PC-9 (cell line): ENCODE data around the gene HCAR1. TPM values are rescaled to one million over a fixed set of nuclear protein-coding genes. Genes with fewer than 3 reads are reported as not detected.
"Not testable (repeated sequence)": the region's sequence is repeated elsewhere in the genome, so short reads cannot be mapped to it uniquely, and the experiment has no call there.

ENCODE experiments used
- BruUV-seq: library from RNA; stranded (reverse); fragments of 400-500 nt; replicated peaks from 2 replicates; lab custom pipeline; 2021; lab: Mats Ljungman, UMichigan
- CTCF ChIA-PET: fragments of 300-600 bp; sonication (Branson Sonifier 250); formaldehyde crosslinking; loops from one replicate; lab custom pipeline; 2022; ENCODE audit warnings: antibody characterized with exemption; lab: Charles Lee
- POLR2A ChIA-PET: fragments of 300-600 bp; sonication (Branson Sonifier 250); formaldehyde crosslinking; loops from one replicate; lab custom pipeline; 2022; ENCODE audit warnings: antibody characterized with exemption; ENCODE audit not compliant: unreplicated experiment; lab: Charles Lee
- DNase-seq, 2 experiments: peaks; one replicate each; pipeline versions ENCODE4 v3.0.0 to v3.0.0-alpha.2; 2015 to 2022; ENCODE audit warnings: mixed read lengths in 1 of 2
- H2AFZ ChIP-seq: fragments of 200-600 bp; sonication (generic); 2 replicates; pipeline ENCODE4 v1.8.1; 2017; ENCODE audit warnings: antibody characterized with exemption
- H3F3A ChIP-seq: fragments of 200-600 bp; sonication (generic); 2 replicates; pipeline ENCODE4 v1.8.1; 2017; ENCODE audit warnings: antibody characterized with exemption, mild to moderate bottlenecking, low read depth; ENCODE audit not compliant: insufficient read depth
- H3K27ac ChIP-seq: fragments of 200-600 bp; sonication (generic); 2 replicates; pipeline ENCODE4 v1.6.1; 2016; ENCODE audit warnings: mixed run types
- H3K27me3 ChIP-seq: fragments of 200-600 bp; sonication (generic); 2 replicates; pipeline ENCODE4 v1.6.1; 2016; ENCODE audit warnings: low read depth, mixed run types; ENCODE audit not compliant: insufficient read depth
- H3K36me3 ChIP-seq: fragments of 200-600 bp; sonication (generic); 2 replicates; pipeline ENCODE4 v1.6.1; 2016; ENCODE audit warnings: low read depth, mixed run types
- H3K4me1 ChIP-seq: fragments of 200-600 bp; sonication (generic); replicated peaks from 2 replicates; pipeline ENCODE4 v1.6.1; 2016; ENCODE audit warnings: mixed run types; ENCODE audit not compliant: insufficient read depth
- H3K4me2 ChIP-seq: fragments of 200-600 bp; sonication (generic); 2 replicates; pipeline ENCODE4 v1.6.1; 2017; ENCODE audit warnings: mixed run types
- H3K4me3 ChIP-seq: fragments of 200-600 bp; sonication (generic); 2 replicates; pipeline ENCODE4 v1.6.1; 2016; ENCODE audit warnings: mixed run types
- H3K79me2 ChIP-seq: fragments of 200-600 bp; sonication (generic); 2 replicates; pipeline ENCODE4 v1.6.1; 2017; ENCODE audit warnings: low read depth, mixed run types
- H3K9me2 ChIP-seq: fragments of 200-600 bp; sonication (generic); 2 replicates; pipeline ENCODE4 v1.8.1; 2017; ENCODE audit warnings: mild to moderate bottlenecking; ENCODE audit not compliant: insufficient read depth
- H3K9me3 ChIP-seq: fragments of 200-600 bp; sonication (generic); 2 replicates; pipeline ENCODE4 v1.8.1; 2016; ENCODE audit warnings: low read depth; ENCODE audit not compliant: insufficient read depth
- H4K20me1 ChIP-seq: fragments of 200-600 bp; sonication (generic); 2 replicates; pipeline ENCODE4 v1.8.1; 2017; ENCODE audit not compliant: insufficient read depth
- EZH2 ChIP-seq: fragments of 200-600 bp; sonication (generic); IDR thresholded peaks from 2 replicates; pipeline ENCODE4 v1.8.0; 2017; ENCODE audit warnings: antibody characterized with exemption, low read depth
- intact Hi-C: fragments of 100-400 bp; cut with micrococcal nuclease; formaldehyde crosslinking; loops from one replicate; pipeline ENCODE4 v1.10.0; 2022; ENCODE audit not compliant: unreplicated experiment
- total RNA-seq: library from RNA; stranded (reverse); gene quantifications from 2 replicates; pipeline ENCODE4 v1.2.3, GENCODE V29; 2021
- TF ChIP-seq, protein P1 (sequence below): fragments of 200-600 bp; sonication (generic); conservative IDR thresholded peaks from 2 replicates; pipeline ENCODE4 v1.6.1; 2017; ENCODE audit warnings: mixed run types, antibody characterized with exemption, mild to moderate bottlenecking, moderate library complexity

Gene HCAR1
- total RNA-seq, 1 experiment from 2014 or later: 5.2 TPM

DNA sequence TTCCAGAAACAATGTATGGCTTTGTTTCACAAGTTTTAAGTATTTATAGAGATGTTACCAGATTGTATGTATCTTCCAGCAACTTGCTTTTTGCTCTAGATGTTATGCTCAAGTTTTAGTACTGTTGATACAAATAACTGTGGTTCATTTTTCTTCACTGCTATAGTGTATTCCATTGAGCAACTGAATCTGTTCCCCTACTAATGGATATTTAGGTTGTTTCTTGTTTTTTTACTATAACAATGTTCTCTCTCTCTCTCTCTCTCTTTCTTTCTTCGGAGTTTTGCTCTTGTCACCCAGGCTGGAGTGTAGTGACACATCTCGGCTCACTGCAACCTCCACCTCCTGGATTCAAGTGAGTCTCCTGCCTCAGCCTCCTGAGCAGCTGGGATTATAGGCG lies 44.1 kb downstream of the HCAR1 start:
- Histone ChIP-seq H3K9me3 (no peaks in the 10 kb centered on the region), H3K36me3 (no peaks in the 10 kb centered on the region), H3K4me3 (no peak overlapping the region), H3K79me2 (no peaks in the 10 kb centered on the region), H3K4me2 (no peak overlapping the region), H3K4me1 (peaks cover 11% of the 10 kb centered on the region), H2AFZ (no peak overlapping the region), H3F3A (peaks cover 9% of the 10 kb centered on the region; the same call in 1 of the 2 replicates), H3K27ac (no peak overlapping the region), H4K20me1 (no peaks in the 10 kb centered on the region), H3K27me3 (no peaks in the 10 kb centered on the region), H3K9me2 (no peaks in the 10 kb centered on the region)
- CTCF ChIA-PET: no interaction called here
- no peak for DNase-seq
- BruUV-seq: no TSS peak
- POLR2A ChIA-PET: no interaction called here
- intact Hi-C loops: no loop called here
- no peak for TF ChIP-seq EZH2
- TF ChIP-seq, protein P1, sequence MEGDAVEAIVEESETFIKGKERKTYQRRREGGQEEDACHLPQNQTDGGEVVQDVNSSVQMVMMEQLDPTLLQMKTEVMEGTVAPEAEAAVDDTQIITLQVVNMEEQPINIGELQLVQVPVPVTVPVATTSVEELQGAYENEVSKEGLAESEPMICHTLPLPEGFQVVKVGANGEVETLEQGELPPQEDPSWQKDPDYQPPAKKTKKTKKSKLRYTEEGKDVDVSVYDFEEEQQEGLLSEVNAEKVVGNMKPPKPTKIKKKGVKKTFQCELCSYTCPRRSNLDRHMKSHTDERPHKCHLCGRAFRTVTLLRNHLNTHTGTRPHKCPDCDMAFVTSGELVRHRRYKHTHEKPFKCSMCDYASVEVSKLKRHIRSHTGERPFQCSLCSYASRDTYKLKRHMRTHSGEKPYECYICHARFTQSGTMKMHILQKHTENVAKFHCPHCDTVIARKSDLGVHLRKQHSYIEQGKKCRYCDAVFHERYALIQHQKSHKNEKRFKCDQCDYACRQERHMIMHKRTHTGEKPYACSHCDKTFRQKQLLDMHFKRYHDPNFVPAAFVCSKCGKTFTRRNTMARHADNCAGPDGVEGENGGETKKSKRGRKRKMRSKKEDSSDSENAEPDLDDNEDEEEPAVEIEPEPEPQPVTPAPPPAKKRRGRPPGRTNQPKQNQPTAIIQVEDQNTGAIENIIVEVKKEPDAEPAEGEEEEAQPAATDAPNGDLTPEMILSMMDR: no peak

DNA sequence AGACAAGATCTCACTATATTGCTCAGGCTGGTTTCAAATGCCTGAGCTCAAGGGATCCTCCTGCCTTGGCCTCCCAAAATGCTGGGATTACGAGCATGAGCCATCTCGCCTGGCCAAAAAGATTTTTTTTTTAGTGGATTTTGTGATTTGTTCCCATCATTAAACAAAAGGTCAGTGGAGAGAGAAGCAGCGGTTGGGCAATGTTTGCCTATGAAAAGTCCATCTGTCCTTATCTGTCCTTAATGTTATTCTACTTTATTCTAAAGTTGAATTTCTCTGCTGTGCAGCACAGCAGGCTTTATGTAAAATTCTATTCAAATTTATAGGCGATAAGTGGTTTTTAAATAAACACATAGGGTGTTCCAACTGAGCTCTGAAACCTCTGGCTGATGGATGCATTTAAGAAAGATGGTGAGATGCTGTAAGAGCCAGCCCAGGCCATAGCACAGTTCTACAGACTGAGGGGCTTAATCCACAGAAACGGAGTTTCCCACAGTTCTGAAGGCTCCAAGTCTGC lies 46.3 kb downstream of the HCAR1 start:
- Histone ChIP-seq H3K9me3 (no peaks in the 10 kb centered on the region), H3K27ac (no peak overlapping the region), H3K27me3 (no peaks in the 10 kb centered on the region), H3F3A (peaks cover 16% of the 10 kb centered on the region), H3K4me2 (no peak overlapping the region), H3K4me1 (peaks cover 19% of the 10 kb centered on the region), H2AFZ (no peak overlapping the region), H3K36me3 (no peaks in the 10 kb centered on the region), H3K79me2 (no peaks in the 10 kb centered on the region), H3K4me3 (no peak overlapping the region), H3K9me2 (no peaks in the 10 kb centered on the region), H4K20me1 (no peaks in the 10 kb centered on the region)
- ChIA-PET CTCF (no interaction called here), POLR2A (no interaction called here)
- intact Hi-C loops: no loop called here
- BruUV-seq: no TSS peak
- no peak for DNase-seq
- TF ChIP-seq, protein P1: no peak
- no peak for TF ChIP-seq EZH2

DNA sequence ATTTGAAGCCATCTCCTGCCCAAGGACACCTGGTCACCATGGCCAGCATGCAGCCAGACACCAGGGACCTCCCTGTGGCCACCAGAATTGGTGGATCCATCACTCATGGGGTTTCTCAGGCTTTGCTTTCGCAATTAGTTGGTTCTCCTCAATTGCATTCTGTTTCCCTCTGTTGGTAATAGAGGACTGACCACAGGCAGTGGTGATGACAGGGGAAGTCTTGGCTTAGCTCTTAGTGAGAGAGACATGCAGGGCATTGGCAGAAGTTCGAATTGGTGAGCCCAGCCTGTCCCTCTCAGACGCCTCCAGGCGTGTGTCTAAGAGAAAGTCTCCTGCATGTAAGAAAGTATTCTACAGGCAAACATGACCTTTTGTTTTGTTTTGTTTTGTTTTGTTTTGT lies 48.8 kb downstream of the HCAR1 start:
- DNase-seq: peak in 1 of 2 experiments; percentile 40
- BruUV-seq: no TSS peak
- POLR2A ChIA-PET: no interaction called here
- intact Hi-C loops: no loop called here
- no peak overlapping the region for H2AFZ ChIP-seq
- no peak overlapping the region for H3K4me2 ChIP-seq
- H3K27me3 ChIP-seq: no peaks in the 10 kb centered on the region
- H3K79me2 ChIP-seq: no peaks in the 10 kb centered on the region
- H3K36me3 ChIP-seq: no peaks in the 10 kb centered on the region
- TF ChIP-seq, protein P1: no peak
- no peak for TF ChIP-seq EZH2
- no peaks in the 10 kb centered on the region for H3K9me3 ChIP-seq
- H3K27ac ChIP-seq: no peak overlapping the region
- H4K20me1 ChIP-seq: no peaks in the 10 kb centered on the region
- H3K4me1 ChIP-seq: peaks cover 42% of the 10 kb centered on the region
- no peaks in the 10 kb centered on the region for H3K9me2 ChIP-seq
- H3K4me3 ChIP-seq: no peak overlapping the region
- CTCF ChIA-PET: no interaction called here
- peaks cover 26% of the 10 kb centered on the region for H3F3A ChIP-seq

DNA sequence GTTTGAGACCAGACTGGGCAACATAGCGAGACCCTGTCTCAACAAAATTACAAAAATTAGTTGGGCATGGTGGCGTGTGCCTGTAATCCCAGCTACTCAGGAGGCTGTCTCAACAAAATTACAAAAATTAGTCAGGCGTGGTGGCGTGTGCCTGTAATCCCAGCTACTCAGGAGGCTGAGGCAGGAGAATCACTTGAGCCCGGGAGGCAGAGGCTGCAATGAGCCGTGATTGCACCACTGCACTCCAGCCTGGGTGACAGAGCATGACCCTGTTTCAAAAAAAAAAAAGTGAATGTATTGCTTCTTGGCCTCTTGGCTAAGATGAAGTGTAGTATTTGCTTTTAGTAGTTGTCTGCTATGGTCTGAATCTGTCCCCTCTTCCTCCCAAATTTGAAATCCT lies 49.7 kb downstream of the HCAR1 start:
- Histone ChIP-seq H3K4me1 (peaks cover 42% of the 10 kb centered on the region), H3F3A (peaks cover 26% of the 10 kb centered on the region)
- H3K4me3 ChIP-seq, H3K36me3 ChIP-seq, BruUV-seq, POLR2A ChIA-PET, H3K9me3 ChIP-seq, H4K20me1 ChIP-seq, H3K4me2 ChIP-seq, H3K27ac ChIP-seq, H3K27me3 ChIP-seq, DNase-seq, H2AFZ ChIP-seq, H3K9me2 ChIP-seq, H3K79me2 ChIP-seq, intact Hi-C loops: not testable (repeated sequence)
- CTCF ChIA-PET: interaction anchor here (0.7 kb wide), 1 partner anchor 589 kb away, joined by 3 read pairs; no protein-coding TSS in a partner anchor

DNA sequence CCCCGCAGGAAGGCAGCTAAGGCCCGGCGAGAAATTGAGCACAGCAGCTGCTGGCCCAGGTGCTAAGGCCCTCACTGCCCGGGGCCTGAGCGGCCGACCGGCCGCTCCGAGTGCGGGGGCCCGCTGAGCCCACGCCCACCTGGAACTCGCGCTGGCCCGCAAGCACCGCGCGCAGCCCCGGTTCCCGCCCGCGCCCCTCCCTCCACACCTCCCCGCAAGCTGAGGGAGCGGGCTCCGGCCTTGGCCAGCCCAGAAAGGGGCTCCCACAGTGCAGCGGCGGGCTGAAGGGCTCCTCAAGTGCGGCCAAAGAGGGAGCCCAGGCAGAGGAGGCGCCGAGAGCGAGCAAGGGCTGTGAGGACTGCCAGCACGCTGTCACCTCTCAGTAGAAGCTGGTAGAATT lies 53.9 kb downstream of the HCAR1 start:
- intact Hi-C loops: loop anchor here (5.0 kb wide), 1 partner anchor 51 kb away; no protein-coding TSS in a partner anchor
- H3K79me2 ChIP-seq, H3K36me3 ChIP-seq, H2AFZ ChIP-seq, POLR2A ChIA-PET, H3K9me3 ChIP-seq, DNase-seq, BruUV-seq, H3K27ac ChIP-seq, H3K9me2 ChIP-seq, H3K4me3 ChIP-seq, H3K27me3 ChIP-seq, H3K4me2 ChIP-seq, H4K20me1 ChIP-seq: not testable (repeated sequence)
- Histone ChIP-seq H3F3A (peaks cover 19% of the 10 kb centered on the region), H3K4me1 (peaks cover 34% of the 10 kb centered on the region)
- CTCF ChIA-PET: interaction anchor here (0.6 kb wide), 1 partner anchor 19 kb away, joined by 3 read pairs; no protein-coding TSS in a partner anchor
